ENCODE measurements around the gene ORC1.

ORC1 gene

DNA sequence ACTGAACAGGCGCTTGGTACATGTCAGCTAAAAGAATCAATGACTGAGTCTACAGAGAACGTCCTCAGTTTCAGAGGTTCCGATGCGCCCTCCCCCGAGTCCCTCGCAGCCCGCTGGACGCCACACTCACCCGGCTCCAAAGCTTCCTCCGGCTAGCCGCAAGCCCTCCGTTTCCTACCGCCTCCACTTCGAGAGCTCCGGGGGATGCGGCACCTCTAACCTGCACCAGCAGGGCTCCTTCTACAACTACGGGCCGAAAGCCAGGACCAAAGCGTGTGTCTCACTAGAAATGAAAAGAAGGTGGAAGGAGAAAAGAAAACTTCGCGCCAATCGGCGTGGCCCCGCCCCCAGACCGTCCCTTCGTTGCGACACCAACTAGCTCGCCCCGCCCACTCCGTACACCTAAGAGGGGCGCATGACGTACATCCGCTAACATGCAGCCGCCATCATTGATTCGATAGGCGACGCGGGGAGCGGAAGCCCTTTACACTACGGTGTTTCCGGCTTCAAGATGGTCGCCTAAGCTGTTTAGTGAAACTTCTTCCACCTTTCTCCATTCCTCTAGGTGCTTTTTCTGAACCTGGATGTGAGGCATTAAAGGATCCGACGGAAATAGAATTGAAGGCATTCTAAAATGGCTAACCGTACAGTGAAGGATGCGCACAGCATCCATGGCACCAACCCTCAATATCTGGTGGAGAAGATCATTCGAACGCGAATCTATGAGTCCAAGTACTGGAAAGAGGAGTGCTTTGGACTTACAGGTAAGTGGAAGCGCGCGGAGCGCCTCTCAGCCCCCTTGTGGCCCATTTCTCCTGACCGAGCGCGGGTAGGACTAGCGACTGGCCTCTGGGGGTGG, at the start of gene ORC1, which contains the start of gene PRPF38A:
Gene ORC1, minus strand, starts transcription at position 308 of the 859 bp plus-strand sequence. CDS start 2,200 bp downstream, outside the sequence.
Gene PRPF38A, plus strand, starts transcription at position 487 of the 859 bp plus-strand sequence. Its CDS starts 148 bp downstream, at position 635.
- DNase-seq (ENCODE audit: low read depth): peak; percentile 96
- H3K4me3 ChIP-seq (ENCODE audit: low read depth, low read length): peak within 1 kb of the TSS; percentile 90
- TF ChIP-seq POLR2A (IDR thresholded peaks at IDR 0.05; ENCODE audit: extremely low read depth, insufficient read length) (peak; percentile 75), MYC (IDR thresholded peaks at IDR 0.05; ENCODE audit: low read depth, low read length) (peak; percentile 78), MAX (IDR thresholded peaks at IDR 0.05; ENCODE audit: low read depth, low read length) (peak; percentile 80)
- TF ChIP-seq, protein P1, sequence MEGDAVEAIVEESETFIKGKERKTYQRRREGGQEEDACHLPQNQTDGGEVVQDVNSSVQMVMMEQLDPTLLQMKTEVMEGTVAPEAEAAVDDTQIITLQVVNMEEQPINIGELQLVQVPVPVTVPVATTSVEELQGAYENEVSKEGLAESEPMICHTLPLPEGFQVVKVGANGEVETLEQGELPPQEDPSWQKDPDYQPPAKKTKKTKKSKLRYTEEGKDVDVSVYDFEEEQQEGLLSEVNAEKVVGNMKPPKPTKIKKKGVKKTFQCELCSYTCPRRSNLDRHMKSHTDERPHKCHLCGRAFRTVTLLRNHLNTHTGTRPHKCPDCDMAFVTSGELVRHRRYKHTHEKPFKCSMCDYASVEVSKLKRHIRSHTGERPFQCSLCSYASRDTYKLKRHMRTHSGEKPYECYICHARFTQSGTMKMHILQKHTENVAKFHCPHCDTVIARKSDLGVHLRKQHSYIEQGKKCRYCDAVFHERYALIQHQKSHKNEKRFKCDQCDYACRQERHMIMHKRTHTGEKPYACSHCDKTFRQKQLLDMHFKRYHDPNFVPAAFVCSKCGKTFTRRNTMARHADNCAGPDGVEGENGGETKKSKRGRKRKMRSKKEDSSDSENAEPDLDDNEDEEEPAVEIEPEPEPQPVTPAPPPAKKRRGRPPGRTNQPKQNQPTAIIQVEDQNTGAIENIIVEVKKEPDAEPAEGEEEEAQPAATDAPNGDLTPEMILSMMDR (IDR thresholded peaks at IDR 0.05; ENCODE audit: low read depth, low read length): peak; percentile 24

GRCh38 chr1:52444463-52444862, 40.2 kb upstream of the ORC1 start:
- H3K4me3 ChIP-seq (ENCODE audit: low read depth, low read length): no peak overlapping the region

GRCh38 chr1:52439976-52440375, 35.8 kb upstream of the ORC1 start:
- no peak for TF ChIP-seq POLR2A (IDR thresholded peaks at IDR 0.05; ENCODE audit: extremely low read depth, insufficient read length)
- no peak for TF ChIP-seq MAX (IDR thresholded peaks at IDR 0.05; ENCODE audit: low read depth, low read length)
- TF ChIP-seq, protein P1 (IDR thresholded peaks at IDR 0.05; ENCODE audit: low read depth, low read length): no peak
- no peak for TF ChIP-seq MYC (IDR thresholded peaks at IDR 0.05; ENCODE audit: low read depth, low read length)
- DNase-seq (ENCODE audit: low read depth): no peak
- H3K4me3 ChIP-seq (ENCODE audit: low read depth, low read length): no peak overlapping the region

More at GRCh38 chr1:52444463-52444862, 40.2 kb upstream of the ORC1 start:
- TF ChIP-seq, protein P1 (IDR thresholded peaks at IDR 0.05; ENCODE audit: low read depth, low read length): no peak
- TF ChIP-seq MYC (IDR thresholded peaks at IDR 0.05; ENCODE audit: low read depth, low read length) (no peak), MAX (IDR thresholded peaks at IDR 0.05; ENCODE audit: low read depth, low read length) (no peak), POLR2A (IDR thresholded peaks at IDR 0.05; ENCODE audit: extremely low read depth, insufficient read length) (no peak)
- DNase-seq (ENCODE audit: low read depth): no peak

- TF ChIP-seq MYC (IDR thresholded peaks at IDR 0.05; ENCODE audit: low read depth, low read length) (no peak), MAX (IDR thresholded peaks at IDR 0.05; ENCODE audit: low read depth, low read length) (no peak), POLR2A (IDR thresholded peaks at IDR 0.05; ENCODE audit: extremely low read depth, insufficient read length) (no peak)
- DNase-seq (ENCODE audit: low read depth): no peak
- H3K4me3 ChIP-seq (ENCODE audit: low read depth, low read length): no peak overlapping the region
Measured at GRCh38 chr1:52436817-52437216, 32.6 kb upstream of the ORC1 start.

GRCh38 chr1:52435650-52436049, 31.4 kb upstream of the ORC1 start:
- no peak overlapping the region for H3K4me3 ChIP-seq (ENCODE audit: low read depth, low read length)
- TF ChIP-seq MYC (IDR thresholded peaks at IDR 0.05; ENCODE audit: low read depth, low read length): no peak
- DNase-seq (ENCODE audit: low read depth): no peak

DNA sequence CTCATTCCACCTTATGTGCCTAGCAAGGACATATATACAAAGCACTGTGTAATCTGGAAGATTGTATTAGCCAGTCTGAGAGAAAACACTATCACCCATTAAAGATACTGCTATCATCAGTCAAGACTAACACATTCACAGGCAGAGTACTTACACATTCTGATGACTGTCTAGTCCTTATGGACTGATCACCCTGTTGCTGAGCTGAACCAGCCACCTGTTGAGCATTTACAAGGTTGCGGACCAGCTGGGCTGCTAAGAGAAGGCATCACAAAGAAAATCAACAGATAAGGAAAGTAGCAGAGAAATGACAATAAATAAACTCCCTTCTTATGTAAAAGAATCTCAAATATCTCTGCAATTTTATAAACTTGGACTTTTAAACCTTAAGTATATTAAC, 31.0 kb upstream of the ORC1 start:
- TF ChIP-seq, protein P1 (IDR thresholded peaks at IDR 0.05; ENCODE audit: low read depth, low read length): no peak
- TF ChIP-seq POLR2A (IDR thresholded peaks at IDR 0.05; ENCODE audit: extremely low read depth, insufficient read length): no peak
- no peak for TF ChIP-seq MAX (IDR thresholded peaks at IDR 0.05; ENCODE audit: low read depth, low read length)
- no peak for TF ChIP-seq MYC (IDR thresholded peaks at IDR 0.05; ENCODE audit: low read depth, low read length)
- DNase-seq (ENCODE audit: low read depth): no peak
- H3K4me3 ChIP-seq (ENCODE audit: low read depth, low read length): no peak overlapping the region

Data from NB4 (cell line).